Measurements from ENCODE around the gene MSX1.
A peak's percentile ranks its signal among the peaks of the same experiment; 100 is the strongest.

The MSX1 gene

GRCh38 chr4:4890574-4891255, 31.2 kb downstream of the MSX1 start:
- Histone ChIP-seq H3K9me3 (ENCODE audit: control insufficient read depth in 5 of 5, low read length in 5 of 5) (no peaks in the 10 kb centered on the region), H3K27ac (ENCODE audit: low read depth, low read length) (no peak overlapping the region), H3K36me3 (ENCODE audit: control insufficient read depth in 5 of 5, insufficient read depth in 5 of 5, low read length in 5 of 5) (no peaks in the 10 kb centered on the region), H3K27me3 (ENCODE audit: control insufficient read depth in 5 of 5, insufficient read depth in 4 of 5, low read length in 5 of 5) (peaks cover 0 to 4% (median 0%) of the 10 kb centered on the region in 5 donors), H3K4me1 (ENCODE audit: control insufficient read depth in 5 of 5, insufficient read depth in 5 of 5, low read length in 5 of 5) (no peaks in the 10 kb centered on the region), H3K9ac (ENCODE audit: low read length in 5 of 5) (no peak overlapping the region), H3K4me3 (ENCODE audit: low read depth in 1 of 5, low read length in 5 of 5) (no peak overlapping the region)

GRCh38 chr4:4893721-4894120, 34.3 kb downstream of the MSX1 start:
- Histone ChIP-seq H3K9ac (ENCODE audit: low read length in 5 of 5) (no peak overlapping the region), H3K36me3 (ENCODE audit: control insufficient read depth in 5 of 5, insufficient read depth in 5 of 5, low read length in 5 of 5) (no peaks in the 10 kb centered on the region), H3K9me3 (ENCODE audit: control insufficient read depth in 5 of 5, low read length in 5 of 5) (no peaks in the 10 kb centered on the region), H3K27me3 (ENCODE audit: control insufficient read depth in 5 of 5, insufficient read depth in 4 of 5, low read length in 5 of 5) (peaks cover 0 to 2% (median 0%) of the 10 kb centered on the region in 5 donors), H3K4me1 (ENCODE audit: control insufficient read depth in 5 of 5, insufficient read depth in 5 of 5, low read length in 5 of 5) (no peaks in the 10 kb centered on the region), H3K4me3 (ENCODE audit: low read depth in 1 of 5, low read length in 5 of 5) (no peak overlapping the region), H3K27ac (ENCODE audit: low read depth, low read length) (no peak overlapping the region)

GRCh38 chr4:4899202-4899925, 39.9 kb downstream of the MSX1 start:
- Histone ChIP-seq H3K27ac (ENCODE audit: low read depth, low read length) (no peak overlapping the region), H3K27me3 (ENCODE audit: control insufficient read depth in 5 of 5, insufficient read depth in 4 of 5, low read length in 5 of 5) (no peaks in the 10 kb centered on the region), H3K4me3 (ENCODE audit: low read depth in 1 of 5, low read length in 5 of 5) (no peak overlapping the region), H3K4me1 (ENCODE audit: control insufficient read depth in 5 of 5, insufficient read depth in 5 of 5, low read length in 5 of 5) (no peaks in the 10 kb centered on the region), H3K36me3 (ENCODE audit: control insufficient read depth in 5 of 5, insufficient read depth in 5 of 5, low read length in 5 of 5) (no peaks in the 10 kb centered on the region), H3K9me3 (ENCODE audit: control insufficient read depth in 5 of 5, low read length in 5 of 5) (peaks cover 0 to 2% (median 0%) of the 10 kb centered on the region in 5 donors), H3K9ac (ENCODE audit: low read length in 5 of 5) (no peak overlapping the region)

DNA sequence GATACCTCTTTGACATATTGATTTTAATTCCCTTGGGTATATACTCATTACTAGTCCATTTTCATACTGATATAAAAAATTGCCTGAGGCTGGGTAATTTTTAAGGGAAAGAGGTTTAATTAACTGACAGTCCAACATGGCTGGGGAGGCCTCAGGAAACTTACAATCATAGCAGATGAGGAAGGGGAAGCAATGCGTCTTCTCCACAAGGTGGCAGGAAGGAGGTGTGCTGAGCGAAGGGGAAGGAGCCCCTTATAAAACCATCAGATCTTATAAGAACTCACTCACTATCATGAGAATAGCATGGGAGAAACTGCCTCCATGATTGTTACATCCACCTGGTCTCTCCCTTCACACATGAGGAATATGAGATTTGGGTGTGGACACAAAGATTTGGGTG, 42.4 kb downstream of the MSX1 start:
- Histone ChIP-seq H3K4me1 (ENCODE audit: control insufficient read depth in 5 of 5, insufficient read depth in 5 of 5, low read length in 5 of 5) (no peaks in the 10 kb centered on the region), H3K27ac (ENCODE audit: low read depth, low read length) (no peak overlapping the region), H3K4me3 (ENCODE audit: low read depth in 1 of 5, low read length in 5 of 5) (no peak overlapping the region), H3K36me3 (ENCODE audit: control insufficient read depth in 5 of 5, insufficient read depth in 5 of 5, low read length in 5 of 5) (no peaks in the 10 kb centered on the region), H3K27me3 (ENCODE audit: control insufficient read depth in 5 of 5, insufficient read depth in 4 of 5, low read length in 5 of 5) (no peaks in the 10 kb centered on the region), H3K9me3 (ENCODE audit: control insufficient read depth in 5 of 5, low read length in 5 of 5) (peaks cover 0 to 2% (median 0%) of the 10 kb centered on the region in 5 donors), H3K9ac (ENCODE audit: low read length in 5 of 5) (no peak overlapping the region)

GRCh38 chr4:4912155-4912554, 52.7 kb downstream of the MSX1 start:
- Histone ChIP-seq H3K36me3 (ENCODE audit: control insufficient read depth in 5 of 5, insufficient read depth in 5 of 5, low read length in 5 of 5) (no peaks in the 10 kb centered on the region), H3K9me3 (ENCODE audit: control insufficient read depth in 5 of 5, low read length in 5 of 5) (peaks cover 0 to 8% (median 0%) of the 10 kb centered on the region in 5 donors), H3K9ac (ENCODE audit: low read length in 5 of 5) (no peak overlapping the region), H3K4me3 (ENCODE audit: low read depth in 1 of 5, low read length in 5 of 5) (no peak overlapping the region), H3K27ac (ENCODE audit: low read depth, low read length) (no peak overlapping the region), H3K4me1 (ENCODE audit: control insufficient read depth in 5 of 5, insufficient read depth in 5 of 5, low read length in 5 of 5) (peaks cover 4 to 26% (median 22%) of the 10 kb centered on the region in 5 donors), H3K27me3 (ENCODE audit: control insufficient read depth in 5 of 5, insufficient read depth in 4 of 5, low read length in 5 of 5) (peaks cover 0 to 3% (median 0%) of the 10 kb centered on the region in 5 donors)

DNA sequence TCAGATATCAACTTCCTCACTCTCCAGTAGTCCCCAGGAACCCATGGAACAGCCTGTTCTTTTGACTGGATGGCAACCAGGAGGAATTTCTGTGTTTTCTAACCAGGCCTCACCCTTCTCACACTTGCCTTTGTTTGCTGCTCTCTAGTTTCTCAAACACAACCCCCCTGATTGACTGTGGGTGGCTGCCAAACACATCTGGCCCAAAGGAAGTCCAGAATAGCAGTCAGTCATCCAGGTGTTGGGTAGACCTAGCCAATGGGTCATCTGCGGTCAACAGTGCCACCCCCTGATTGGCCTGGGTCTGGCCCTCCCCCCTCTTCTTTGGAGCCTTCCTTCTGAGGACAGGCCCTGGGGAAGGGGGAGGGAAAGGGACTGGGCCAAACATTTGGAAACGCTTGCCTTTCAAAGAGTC, 53.7 kb downstream of the MSX1 start:
- no peak overlapping the region for H3K9ac ChIP-seq (ENCODE audit: low read length in 5 of 5)
- H3K27ac ChIP-seq (ENCODE audit: low read depth, low read length), result peak overlapping the region; percentile 59
- peaks cover 0 to 8% (median 0%) of the 10 kb centered on the region in 5 donors for H3K9me3 ChIP-seq (ENCODE audit: control insufficient read depth in 5 of 5, low read length in 5 of 5)
- no peaks in the 10 kb centered on the region for H3K36me3 ChIP-seq (ENCODE audit: control insufficient read depth in 5 of 5, insufficient read depth in 5 of 5, low read length in 5 of 5)
- peaks cover 0 to 3% (median 0%) of the 10 kb centered on the region in 5 donors for H3K27me3 ChIP-seq (ENCODE audit: control insufficient read depth in 5 of 5, insufficient read depth in 4 of 5, low read length in 5 of 5)
- peaks cover 4 to 26% (median 22%) of the 10 kb centered on the region in 5 donors for H3K4me1 ChIP-seq (ENCODE audit: control insufficient read depth in 5 of 5, insufficient read depth in 5 of 5, low read length in 5 of 5)
- H3K4me3 ChIP-seq (ENCODE audit: low read depth in 1 of 5, low read length in 5 of 5), result no peak overlapping the region

Measured in subcutaneous abdominal adipose tissue (tissue), 5 donors.